Measurements from ENCODE around the gene TMEM115.

Gene TMEM115

DNA sequence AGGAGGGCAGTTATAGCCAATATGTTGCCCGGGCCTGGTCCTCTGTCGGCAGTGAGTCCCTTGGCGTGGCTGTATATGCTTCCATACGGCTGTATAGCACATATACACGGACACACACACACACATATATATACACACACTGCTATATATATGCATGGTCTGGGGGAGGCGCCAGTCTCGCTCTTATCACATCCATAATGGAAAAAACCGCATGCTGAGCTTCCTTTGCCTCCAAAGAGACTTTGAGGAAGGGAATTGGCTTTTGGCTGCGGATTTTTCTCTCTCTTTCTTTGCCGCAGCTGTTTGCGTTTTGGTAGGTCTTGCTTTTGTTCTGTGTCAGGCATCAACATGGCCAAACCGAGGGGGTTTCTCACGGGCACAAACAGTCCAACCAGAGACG, 11.3 kb upstream of the TMEM115 start:
- Mint-ChIP-seq H3K4me3 (no peak overlapping the region), H3K4me1 (peaks cover 5 to 15% of the 10 kb centered on the region in 2 donors), H3K27ac (no peak overlapping the region), H3K27me3 (peaks cover 21 to 26% of the 10 kb centered on the region in 2 donors), H3K9me3 (no peaks in the 10 kb centered on the region), H3K36me3 (no peaks in the 10 kb centered on the region)
- DNase-seq = no peak
- no peak for ATAC-seq (replicated peaks)

DNA sequence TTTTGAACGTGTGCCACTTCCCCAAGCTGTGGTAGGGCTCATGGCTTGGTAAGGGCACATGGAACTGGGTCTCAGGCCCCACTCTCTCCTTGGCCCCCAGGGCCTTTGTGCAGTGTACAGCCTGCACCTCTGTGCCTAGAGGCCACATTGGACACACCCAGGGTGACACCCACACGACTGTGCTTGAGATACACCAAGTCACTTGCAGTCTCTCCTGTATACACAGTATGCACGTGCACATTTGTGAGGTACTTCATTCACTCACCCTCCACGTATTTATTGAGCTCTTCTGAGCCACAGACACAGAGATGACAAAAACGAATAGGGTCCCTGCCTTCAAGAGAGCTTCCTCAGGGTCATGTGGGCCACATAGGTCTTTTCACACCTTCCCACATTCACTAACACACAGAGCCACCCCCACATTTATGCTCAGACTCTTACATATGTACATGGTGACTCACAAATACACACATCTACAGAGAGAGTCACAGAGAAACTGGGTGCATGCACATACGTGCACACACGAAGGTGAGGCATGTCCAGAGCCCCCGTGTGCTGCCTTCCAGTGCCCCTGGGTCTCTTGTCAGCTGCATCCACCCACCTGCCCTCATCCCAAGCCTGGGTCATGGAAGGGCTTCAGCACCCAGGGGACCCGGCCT, 9.8 kb upstream of the TMEM115 start:
- DNase-seq (no peak), ATAC-seq (replicated peaks) (no peak)
- Mint-ChIP-seq H3K4me1 (peaks cover 11 to 27% of the 10 kb centered on the region in 2 donors), H3K9me3 (no peaks in the 10 kb centered on the region), H3K36me3 (no peaks in the 10 kb centered on the region), H3K4me3 (no peak overlapping the region), H3K27me3 (peaks cover 21 to 26% of the 10 kb centered on the region in 2 donors), H3K27ac (no peak overlapping the region)

DNA sequence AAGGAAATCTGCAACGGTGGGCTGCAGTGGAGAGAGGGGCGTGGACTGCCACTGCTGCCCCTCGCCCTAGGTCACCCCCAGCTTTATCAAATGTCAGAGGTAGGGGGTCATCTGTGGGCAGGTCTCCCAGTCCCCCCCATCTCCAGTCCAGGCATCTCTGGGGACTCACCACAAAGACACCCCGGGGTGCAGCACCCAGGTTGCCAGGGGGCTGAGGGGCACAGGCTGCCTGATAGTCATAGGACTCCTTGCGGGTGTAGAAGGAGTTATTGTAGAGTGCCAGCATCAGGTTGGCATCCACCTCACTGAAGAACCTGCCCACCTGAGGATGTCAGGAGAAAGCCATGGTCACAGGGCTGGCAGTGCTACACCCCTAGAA, 6.5 kb upstream of the TMEM115 start:
- Mint-ChIP-seq H3K36me3 (no peaks in the 10 kb centered on the region), H3K27ac (peak overlapping the region; percentile 93), H3K4me1 (peaks cover 10 to 22% of the 10 kb centered on the region in 2 donors), H3K9me3 (no peaks in the 10 kb centered on the region), H3K27me3 (peaks cover 7 to 8% of the 10 kb centered on the region in 2 donors), H3K4me3 (peak overlapping the region; percentile 89 to 92)
- DNase-seq (no peak), ATAC-seq (replicated peaks) (no peak)

DNA sequence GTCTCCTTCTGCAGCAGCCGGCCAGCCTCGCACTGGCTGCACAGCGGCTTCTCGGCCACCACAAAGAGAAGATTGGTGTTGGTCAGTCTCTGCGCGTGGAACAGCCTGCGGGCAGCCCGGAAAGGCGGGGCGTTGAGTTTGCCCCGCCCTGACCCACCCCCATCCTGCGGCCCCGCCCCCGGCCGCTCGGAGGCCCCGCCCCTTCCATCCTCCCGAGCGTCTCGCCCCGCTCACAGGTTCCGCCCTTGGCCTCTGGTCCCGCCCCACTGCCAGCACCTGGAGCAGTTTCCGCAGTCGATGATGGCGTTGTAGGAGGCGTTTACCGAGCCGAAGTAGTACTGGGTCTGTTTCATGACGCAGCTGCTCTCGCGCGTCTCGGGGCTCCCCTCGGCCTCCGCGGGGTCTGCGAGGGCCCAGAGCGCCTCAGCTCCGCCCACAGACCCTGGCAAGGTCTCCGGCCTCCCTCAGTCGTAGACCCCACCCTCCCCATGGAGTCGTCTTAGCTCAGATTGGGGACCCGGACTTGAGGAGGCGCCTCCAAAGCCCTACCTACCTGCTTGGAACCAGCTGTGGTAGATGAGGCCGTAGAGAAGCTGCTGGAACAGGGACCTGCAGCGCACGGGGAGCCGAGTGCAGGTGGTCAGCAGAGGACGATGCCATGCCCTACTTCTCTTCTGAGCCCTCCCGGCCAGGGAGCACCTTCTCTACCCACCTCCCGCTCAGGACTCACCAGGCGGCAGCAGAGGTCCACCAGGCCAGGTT, 5.9 kb upstream of the TMEM115 start:
- Mint-ChIP-seq H3K4me1 (peaks cover 10 to 22% of the 10 kb centered on the region in 2 donors), H3K9me3 (no peaks in the 10 kb centered on the region), H3K4me3 (peak overlapping the region; percentile 89 to 92), H3K27me3 (peaks cover 6 to 7% of the 10 kb centered on the region in 2 donors), H3K36me3 (no peaks in the 10 kb centered on the region), H3K27ac (peak overlapping the region; percentile 93)
- DNase-seq (peak; percentile 84), ATAC-seq (replicated peaks) (peak; percentile 96)

DNA sequence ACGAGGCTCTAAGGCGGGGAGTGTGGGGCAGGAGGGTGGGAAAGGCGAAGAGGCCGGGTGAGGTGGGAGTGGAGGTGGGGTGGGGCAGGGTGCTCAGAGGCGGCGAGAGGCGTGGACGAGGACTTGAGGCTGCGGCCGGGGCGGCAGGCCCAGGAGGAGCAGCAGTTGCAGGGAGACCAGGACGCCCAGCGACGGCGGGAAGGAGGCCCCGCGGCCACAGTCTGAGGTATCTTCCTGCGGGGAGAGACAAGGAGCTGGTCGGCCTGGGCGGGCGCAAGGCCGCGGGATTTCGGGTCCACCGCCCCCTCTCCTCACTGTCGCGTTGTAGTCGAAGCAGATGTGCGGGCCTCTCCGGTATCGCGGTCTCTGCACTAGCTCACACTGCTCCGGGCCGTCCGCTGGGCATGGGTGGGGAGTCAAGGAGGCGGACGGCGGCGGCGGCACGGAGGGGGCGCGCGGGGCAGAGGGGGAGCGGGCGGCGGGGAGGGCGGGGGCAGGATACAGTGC, 5.3 kb upstream of the TMEM115 start:
- Mint-ChIP-seq H3K9me3 (no peaks in the 10 kb centered on the region), H3K36me3 (no peaks in the 10 kb centered on the region), H3K4me1 (peaks cover 13 to 29% of the 10 kb centered on the region in 2 donors), H3K27me3 (peaks cover 3 to 6% of the 10 kb centered on the region in 2 donors), H3K27ac (peak overlapping the region; percentile 85), H3K4me3 (peak overlapping the region; percentile 89 to 92)
- DNase-seq = peak; percentile 16
- peak; percentile 32 to 39 for ATAC-seq (replicated peaks)

DNA sequence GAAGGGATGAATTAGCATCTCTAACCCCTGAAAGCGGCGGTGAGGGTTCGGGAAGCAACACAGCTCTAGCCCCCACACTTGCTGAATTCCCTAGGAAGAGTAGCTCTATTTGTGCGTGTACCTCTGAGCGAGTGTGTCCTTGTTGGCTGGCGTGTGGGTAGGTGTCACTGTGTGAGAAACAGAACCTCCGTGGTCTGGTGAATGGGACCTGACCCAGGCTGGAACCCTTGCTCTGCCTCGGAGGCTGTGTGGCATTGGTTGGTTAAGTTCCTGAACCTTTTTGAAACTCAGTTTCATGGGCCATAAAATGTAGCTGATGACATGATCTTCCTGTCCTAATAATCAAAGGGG, 414 bp upstream of the TMEM115 start:
- ATAC-seq (replicated peaks) = peak; percentile 24 to 28

DNA sequence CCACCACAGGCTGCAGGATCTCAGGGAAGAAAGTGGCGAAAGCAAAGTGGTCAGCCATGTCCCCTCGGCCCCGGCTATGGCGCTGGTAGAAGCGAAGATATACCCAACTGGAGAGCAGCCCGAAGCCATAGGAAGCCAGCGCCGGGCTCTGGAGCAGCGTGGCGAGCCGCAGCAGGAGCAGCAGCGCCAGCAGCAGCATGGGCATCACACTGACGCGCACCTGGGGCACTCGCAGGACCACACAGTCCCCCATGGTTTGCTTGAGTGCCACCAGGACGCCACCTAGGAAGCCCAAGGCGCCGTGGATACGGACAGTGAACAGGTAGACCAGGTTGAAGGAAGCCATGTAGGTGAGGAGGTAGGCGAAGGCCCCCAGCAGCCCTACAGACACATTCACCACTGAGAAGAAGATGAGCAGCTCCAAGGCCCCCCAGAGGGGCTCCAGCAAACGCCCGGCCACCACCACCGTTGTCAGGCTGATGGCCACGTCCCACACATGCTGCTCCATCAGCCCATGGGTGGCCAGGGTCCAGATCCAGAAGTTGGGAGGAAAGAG, 888 bp downstream of the TMEM115 start:
- H3K9me3 Mint-ChIP-seq = no peaks in the 10 kb centered on the region
- H3K27ac Mint-ChIP-seq = peak overlapping the region; percentile 99
- H3K4me1 Mint-ChIP-seq = peaks cover 40 to 58% of the 10 kb centered on the region in 2 donors
- ATAC-seq (replicated peaks) (no peak), DNase-seq (no peak)
- peak overlapping the region; percentile 96 to 99 for H3K4me3 Mint-ChIP-seq
- no peaks in the 10 kb centered on the region for H3K27me3 Mint-ChIP-seq
- H3K36me3 Mint-ChIP-seq = peaks cover 16 to 31% of the 10 kb centered on the region in 2 donors

More for the DNA sequence above, 414 bp upstream of the TMEM115 start:
- H3K27ac Mint-ChIP-seq = peak overlapping the region; percentile 99
- DNase-seq = no peak
- H3K36me3 Mint-ChIP-seq = peaks cover 9 to 25% of the 10 kb centered on the region in 2 donors
- peak overlapping the region; percentile 96 to 99 for H3K4me3 Mint-ChIP-seq
- H3K4me1 Mint-ChIP-seq = peaks cover 40 to 58% of the 10 kb centered on the region in 2 donors
- no peaks in the 10 kb centered on the region for H3K9me3 Mint-ChIP-seq
- no peaks in the 10 kb centered on the region for H3K27me3 Mint-ChIP-seq

DNA sequence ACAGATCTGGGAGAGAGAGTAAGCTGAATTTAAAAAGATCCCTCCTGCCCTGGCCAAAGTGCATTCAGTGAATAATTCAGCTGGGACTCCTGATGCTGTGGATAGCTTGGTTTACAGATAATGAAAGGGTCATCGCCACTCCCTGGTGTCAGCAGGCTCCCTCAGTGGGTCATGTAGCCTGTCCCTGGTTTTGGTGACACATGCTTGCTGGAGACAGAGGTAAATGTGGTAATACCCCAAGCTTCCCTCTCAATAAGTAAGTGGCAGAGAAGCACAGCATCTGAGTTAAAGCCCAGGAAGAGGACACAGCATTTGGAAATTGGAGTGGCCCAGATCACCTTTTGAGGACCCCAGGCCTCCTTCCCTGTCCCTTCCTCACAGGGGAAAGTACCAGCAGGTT, 1.8 kb downstream of the TMEM115 start:
- peak overlapping the region; percentile 96 to 99 for H3K4me3 Mint-ChIP-seq

DNA sequence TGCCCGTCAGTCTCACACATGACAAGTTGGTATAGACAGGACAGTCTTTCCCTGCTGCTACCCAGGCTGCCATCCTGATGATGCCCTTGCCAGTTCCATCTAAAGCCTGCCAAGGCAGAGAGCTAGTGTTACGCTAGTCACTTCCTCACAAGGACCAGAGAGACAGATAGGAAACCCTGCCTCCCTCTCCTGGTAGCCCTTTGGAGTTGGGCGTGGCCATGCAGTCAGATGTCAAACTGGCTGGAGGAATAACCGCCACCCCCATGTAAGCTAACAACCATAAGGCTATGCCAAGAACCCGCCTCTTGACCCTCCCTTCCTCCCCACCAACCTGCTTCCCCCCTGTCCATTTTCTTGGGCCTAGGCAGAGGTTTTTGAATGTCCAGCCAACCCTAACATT, 2.8 kb downstream of the TMEM115 start:
- H3K27ac Mint-ChIP-seq = no peak overlapping the region
- H3K36me3 Mint-ChIP-seq = peaks cover 21 to 37% of the 10 kb centered on the region in 2 donors
- no peak for ATAC-seq (replicated peaks)
- peaks cover 42 to 74% of the 10 kb centered on the region in 2 donors for H3K4me1 Mint-ChIP-seq
- H3K27me3 Mint-ChIP-seq = no peaks in the 10 kb centered on the region
- no peaks in the 10 kb centered on the region for H3K9me3 Mint-ChIP-seq
- DNase-seq = no peak
- H3K4me3 Mint-ChIP-seq = peak overlapping the region; percentile 96 to 99

More for the DNA sequence above, 1.8 kb downstream of the TMEM115 start:
- no peak overlapping the region for H3K27ac Mint-ChIP-seq
- peaks cover 41 to 67% of the 10 kb centered on the region in 2 donors for H3K4me1 Mint-ChIP-seq
- DNase-seq (no peak), ATAC-seq (replicated peaks) (no peak)
- H3K36me3 Mint-ChIP-seq = peaks cover 21 to 37% of the 10 kb centered on the region in 2 donors
- no peaks in the 10 kb centered on the region for H3K9me3 Mint-ChIP-seq
- H3K27me3 Mint-ChIP-seq = no peaks in the 10 kb centered on the region

DNA sequence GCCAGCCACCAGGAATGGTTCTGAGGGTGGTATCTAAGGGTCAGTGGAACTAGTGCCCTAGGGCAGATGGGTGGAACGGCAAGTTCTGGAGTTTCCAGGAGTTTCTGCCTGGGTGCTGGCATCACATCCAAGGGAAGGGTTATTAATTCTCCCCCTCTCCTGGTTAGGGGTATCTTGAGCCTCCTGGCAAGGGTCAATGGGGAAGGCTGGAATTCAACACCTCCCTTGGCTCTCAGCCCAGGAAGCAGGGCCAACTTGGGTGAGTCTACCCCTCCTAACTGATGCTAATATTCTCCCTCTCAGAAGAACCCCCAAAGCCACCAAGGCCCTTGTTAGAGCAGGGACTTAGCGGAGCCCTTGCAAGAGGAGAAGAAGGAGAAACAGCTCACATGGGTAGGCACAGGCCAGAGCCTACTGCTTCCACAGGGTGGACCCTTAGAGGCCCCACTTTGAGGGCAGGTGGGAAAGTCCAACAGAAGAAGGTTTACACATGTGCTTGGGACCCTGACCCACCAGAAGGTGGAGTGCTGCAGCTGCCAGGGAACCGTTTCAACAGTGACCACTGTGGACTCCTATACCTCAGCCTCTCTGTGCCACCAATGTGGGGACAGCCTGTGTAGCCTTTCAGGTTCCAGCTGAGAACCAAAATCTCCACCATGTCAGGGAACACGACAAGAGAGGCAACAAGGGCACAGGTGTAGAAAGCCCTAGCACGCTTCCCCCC, 3.3 kb downstream of the TMEM115 start:
- H3K4me1 Mint-ChIP-seq = peaks cover 48 to 80% of the 10 kb centered on the region in 2 donors
- DNase-seq (no peak), ATAC-seq (replicated peaks) (no peak)
- peaks cover 23 to 40% of the 10 kb centered on the region in 2 donors for H3K36me3 Mint-ChIP-seq
- H3K27me3 Mint-ChIP-seq = no peaks in the 10 kb centered on the region
- H3K9me3 Mint-ChIP-seq = no peaks in the 10 kb centered on the region
- H3K27ac Mint-ChIP-seq = peak overlapping the region; percentile 51
- no peak overlapping the region for H3K4me3 Mint-ChIP-seq

DNA sequence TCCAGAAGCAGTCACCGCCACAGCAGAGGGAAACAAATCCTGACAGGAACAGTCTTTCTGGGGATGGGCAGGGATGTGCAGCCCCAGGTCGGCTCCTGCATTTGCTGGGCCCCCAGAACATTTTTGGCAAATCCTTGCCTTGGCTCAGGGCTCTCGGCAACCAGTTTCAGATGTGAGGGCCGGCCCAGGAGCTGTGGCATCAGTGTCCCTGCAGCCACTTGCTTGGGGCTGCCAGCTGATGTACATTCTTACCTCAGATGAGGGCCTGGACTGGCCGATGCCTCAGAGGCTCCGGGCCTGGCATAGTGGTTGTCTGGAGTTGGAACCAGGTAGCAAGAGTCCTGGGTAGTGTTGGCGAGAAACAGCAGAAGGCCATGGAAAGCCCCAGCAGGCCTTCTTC, 4.5 kb downstream of the TMEM115 start:
- no peak overlapping the region for H3K27ac Mint-ChIP-seq
- H3K36me3 Mint-ChIP-seq = peaks cover 23 to 48% of the 10 kb centered on the region in 2 donors
- H3K9me3 Mint-ChIP-seq = no peaks in the 10 kb centered on the region
- H3K4me3 Mint-ChIP-seq = no peak overlapping the region
- DNase-seq (no peak), ATAC-seq (replicated peaks) (no peak)
- peaks cover 55 to 83% of the 10 kb centered on the region in 2 donors for H3K4me1 Mint-ChIP-seq
- no peaks in the 10 kb centered on the region for H3K27me3 Mint-ChIP-seq

DNA sequence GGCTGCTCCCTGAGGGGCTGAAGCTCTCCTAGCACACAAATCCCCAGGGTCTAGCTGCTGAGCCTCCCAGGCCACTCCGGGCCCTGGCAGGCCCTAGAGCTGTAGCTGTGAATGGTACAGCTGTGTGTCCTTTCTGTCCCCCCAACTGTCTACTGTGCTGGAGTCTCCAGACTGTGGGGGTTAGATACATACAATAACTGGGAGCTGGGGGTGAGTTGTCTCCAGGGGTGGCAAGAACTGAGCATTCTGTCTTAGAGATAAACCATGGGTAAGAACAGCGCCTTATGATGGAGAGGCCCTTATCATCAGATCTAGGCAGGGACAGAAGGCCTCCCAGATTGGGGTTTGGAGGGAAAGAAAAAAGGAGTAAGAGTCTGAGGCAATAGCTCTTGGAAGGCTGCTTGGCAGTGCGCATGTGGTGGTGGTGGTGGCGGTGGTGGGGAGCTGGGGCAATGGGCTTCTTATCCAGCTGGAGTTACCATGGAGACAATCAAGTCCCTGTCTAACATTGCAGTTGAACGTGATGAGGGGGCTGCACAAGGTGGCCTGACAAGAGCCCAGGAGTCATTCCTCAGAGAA, 5.0 kb downstream of the TMEM115 start:
- H3K9me3 Mint-ChIP-seq = no peaks in the 10 kb centered on the region
- DNase-seq = no peak
- no peak overlapping the region for H3K4me3 Mint-ChIP-seq
- peaks cover 23 to 46% of the 10 kb centered on the region in 2 donors for H3K36me3 Mint-ChIP-seq
- no peak for ATAC-seq (replicated peaks)
- peak overlapping the region; percentile 42 for H3K27ac Mint-ChIP-seq
- no peaks in the 10 kb centered on the region for H3K27me3 Mint-ChIP-seq
- peaks cover 52 to 84% of the 10 kb centered on the region in 2 donors for H3K4me1 Mint-ChIP-seq

DNA sequence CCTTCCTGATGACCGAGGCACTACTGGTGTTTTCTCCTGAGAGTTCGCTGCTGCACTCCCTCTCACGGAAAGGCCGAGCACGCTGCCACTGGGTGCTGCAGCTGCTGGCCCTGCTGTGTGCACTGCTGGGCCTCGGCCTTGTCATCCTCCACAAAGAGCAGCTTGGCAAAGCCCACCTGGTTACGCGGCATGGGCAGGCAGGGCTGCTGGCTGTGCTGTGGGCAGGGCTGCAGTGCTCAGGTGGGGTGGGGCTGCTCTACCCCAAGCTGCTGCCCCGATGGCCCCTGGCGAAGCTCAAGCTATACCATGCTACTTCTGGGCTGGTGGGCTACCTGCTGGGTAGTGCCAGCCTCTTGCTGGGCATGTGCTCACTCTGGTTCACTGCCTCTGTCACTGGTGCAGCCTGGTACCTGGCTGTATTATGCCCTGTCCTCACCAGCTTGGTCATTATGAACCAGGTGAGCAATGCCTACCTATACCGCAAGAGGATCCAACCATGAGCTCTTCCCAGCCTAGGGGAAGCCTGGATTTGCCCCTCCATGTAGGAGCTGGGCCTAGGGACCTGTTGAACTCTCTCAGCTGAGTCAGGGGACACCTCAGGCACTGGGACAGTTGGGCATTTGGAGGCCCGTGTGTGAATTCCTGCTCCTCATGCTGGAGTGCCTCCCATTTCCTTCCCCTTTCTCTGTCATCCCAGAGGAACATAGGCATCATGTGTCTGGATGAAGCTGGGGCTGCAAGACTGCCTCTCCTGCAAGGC, 5.9 kb downstream of the TMEM115 start:
- Mint-ChIP-seq H3K9me3 (no peaks in the 10 kb centered on the region), H3K27me3 (no peaks in the 10 kb centered on the region), H3K36me3 (peaks cover 21 to 45% of the 10 kb centered on the region in 2 donors), H3K27ac (peak overlapping the region; percentile 67), H3K4me3 (peak overlapping the region in 1 of 2 donors; percentile 37), H3K4me1 (peaks cover 55 to 87% of the 10 kb centered on the region in 2 donors)
- DNase-seq (no peak), ATAC-seq (replicated peaks) (no peak)

Data from stimulated activated naive B cell treated with anti-CD40 and anti-IgM and Interleukin-4, amounts not matched to agents 10 μg/mL and 1 μg/mL and 100 μg/mL, for 72 hours (primary cell).